T-cell (primary cell): ENCODE results near the gene TMSB10. TPM values are rescaled to one million over a fixed set of nuclear protein-coding genes. Genes with fewer than 3 reads are reported as not detected.

Experiments
- ATAC-seq, 4 experiments: fragments of 200-7000 bp in 3 of 4; fragments of 150-1000 bp in 1 of 4; cut with Tn5 transposase; replicated peaks in 1 of 4; 1 replicate in 3 of 4; 2 replicates in 1 of 4; pipeline ENCODE4 v1.10.0; 2021; ENCODE audit warnings: moderate library complexity in 3 of 4, mild to moderate bottlenecking in 2 of 4, moderate number of reproducible peaks in 1 of 4
- CTCF ChIA-PET, 2 donors: fragments of 300-600 bp; sonication (Branson Sonifier 250); formaldehyde crosslinking; loops; one replicate each; lab custom pipeline; 2022; ENCODE audit warnings: antibody characterized with exemption in 2 of 2; lab: Charles Lee
- POLR2A ChIA-PET, 2 donors: fragments of 300-600 bp; sonication (Branson Sonifier 250); formaldehyde crosslinking; loops; one replicate each; lab custom pipeline; 2022; ENCODE audit warnings: antibody characterized with exemption in 2 of 2; lab: Charles Lee
- DNase-seq, 35 experiments: peaks; one replicate each; pipeline versions ENCODE4 v3.0.0 to v3.0.0-alpha.2; 2013 to 2023
- H3K27ac ChIP-seq: one replicate; pipeline ENCODE4 v1.5.1; 2013; ENCODE audit warnings: low read length
- H3K27me3 ChIP-seq, 2 experiments: replicated peaks in 1 of 2; 1 replicate in 1 of 2; 2 replicates in 1 of 2; pipeline versions ENCODE4 v1.6.1 to v1.7.0; 2013; ENCODE audit warnings: low read length in 1 of 2, mixed read lengths in 1 of 2; ENCODE audit not compliant: control insufficient read depth in 2 of 2, insufficient read depth in 2 of 2; ENCODE audit errors: extremely low read depth in 1 of 2
- H3K36me3 ChIP-seq, 2 donors: 1 replicate in 1 of 2; 2 replicates in 1 of 2; pipeline versions ENCODE4 v1.6.1 to v1.7.0; 2013; ENCODE audit warnings: low read length in 1 of 2; ENCODE audit not compliant: control insufficient read depth in 2 of 2, insufficient read depth in 1 of 2; ENCODE audit errors: extremely low read depth in 1 of 2
- H3K4me1 ChIP-seq, 2 experiments: 1 replicate in 1 of 2; 2 replicates in 1 of 2; pipeline versions ENCODE4 v1.6.1 to v1.7.0; 2013; ENCODE audit warnings: low read length in 2 of 2, mixed read lengths in 1 of 2; ENCODE audit not compliant: insufficient read depth in 2 of 2, control insufficient read depth in 1 of 2; ENCODE audit errors: extremely low read depth in 1 of 2
- H3K4me3 ChIP-seq, 2 donors: 1 replicate in 1 of 2; 2 replicates in 1 of 2; pipeline versions ENCODE4 v1.5.1 to v1.7.0; 2013; ENCODE audit warnings: mild to moderate bottlenecking in 2 of 2, low read length in 1 of 2, moderate library complexity in 1 of 2; ENCODE audit not compliant: control insufficient read depth in 1 of 2; ENCODE audit errors: extremely low read depth in 1 of 2
- H3K9me3 ChIP-seq: 2 replicates; pipeline ENCODE4 v1.7.0; 2013
- H3K27ac Mint-ChIP-seq, 2 donors: one replicate each; pipeline ENCODE4 v1.8.0; 2020 to 2021; ENCODE audit warnings: mild to moderate bottlenecking in 2 of 2, mixed read lengths in 2 of 2
- H3K27me3 Mint-ChIP-seq, 2 donors: one replicate each; pipeline ENCODE4 v1.8.0; 2021 to 2022; ENCODE audit warnings: mixed read lengths in 2 of 2
- H3K36me3 Mint-ChIP-seq: one replicate; pipeline ENCODE4 v1.8.0; 2021; ENCODE audit warnings: mixed read lengths
- H3K4me1 Mint-ChIP-seq, 3 donors: one replicate each; pipeline ENCODE4 v1.8.0; 2020 to 2022; ENCODE audit warnings: mixed read lengths in 3 of 3, mild to moderate bottlenecking in 1 of 3
- H3K4me3 Mint-ChIP-seq, 3 donors: one replicate each; pipeline ENCODE4 v1.8.0; 2020 to 2022; ENCODE audit warnings: mild to moderate bottlenecking in 3 of 3, mixed read lengths in 3 of 3, moderate library complexity in 3 of 3
- H3K9me3 Mint-ChIP-seq, 3 donors: one replicate each; pipeline ENCODE4 v1.8.0; 2020 to 2022; ENCODE audit warnings: mixed read lengths in 3 of 3
- WGBS: methylation state at CpG from one replicate; pipeline ENCODE4 v1.1.5; 2013; ENCODE audit warnings: missing lambda C conversion rate; ENCODE audit not compliant: insufficient coverage; 5-methylcytosine and 5-hydroxymethylcytosine counted together
- total RNA-seq, 35 experiments: library from RNA in 6 of 35; stranded (reverse) in 6 of 35; fragments of 120-200 nt in 1 of 35; gene quantifications; one replicate each; pipeline versions ENCODE4 v1.2.1 to v1.2.4 and lab custom pipeline; 2013 to 2026

TMSB10 gene
- total RNA-seq, 5 donors from 2014 or later (not counting 1 experiment from before 2014, with no cell fraction given) = 1,423 to 1,890 (median 1,689) TPM

GRCh38 chr2:84953535-84953934 lies 48.1 kb downstream of the TMSB10 start:
- no peaks in the 10 kb centered on the region for H3K9me3 Mint-ChIP-seq
- POLR2A ChIA-PET = interaction anchor here in 1 of 2 donors (0.5 kb wide), 1 partner anchor 94 kb away, joined by 3 read pairs; no protein-coding TSS in a partner anchor
- no peaks in the 10 kb centered on the region for H3K36me3 Mint-ChIP-seq

GRCh38 chr2:84954329-84954728 lies 48.9 kb downstream of the TMSB10 start:
- Mint-ChIP-seq H3K4me1 (peaks cover 3 to 10% (median 8%) of the 10 kb centered on the region in 3 donors), H3K27ac (no peak overlapping the region), H3K27me3 (no peaks in the 10 kb centered on the region), H3K4me3 (no peak overlapping the region), H3K9me3 (no peaks in the 10 kb centered on the region), H3K36me3 (no peaks in the 10 kb centered on the region)
- ChIA-PET POLR2A (interaction anchor here in 1 of 2 donors (0.5 kb wide), 1 partner anchor 95 kb away, joined by 3 read pairs; no protein-coding TSS in a partner anchor), CTCF (interaction anchor here (0.6 to 0.7 kb wide), 2 partner anchors 35 to 48 kb away, joined by 4 to 9 read pairs; no protein-coding TSS in a partner anchor)
- 95% methylated on average over 4 of the region's 6 CpGs for WGBS
- no peaks in the 10 kb centered on the region for H3K4me1 ChIP-seq
- H3K36me3 ChIP-seq = no peaks in the 10 kb centered on the region
- H3K27ac ChIP-seq = no peak overlapping the region
- no peaks in the 10 kb centered on the region for H3K9me3 ChIP-seq
- H3K27me3 ChIP-seq = no peaks in the 10 kb centered on the region
- no peak overlapping the region for H3K4me3 ChIP-seq
- DNase-seq (no peak), ATAC-seq (no peak)

More at GRCh38 chr2:84953535-84953934, 48.1 kb downstream of the TMSB10 start:
- ATAC-seq (no peak), DNase-seq (no peak)
- Histone ChIP-seq H3K27ac (no peak overlapping the region), H3K4me3 (no peak overlapping the region), H3K4me1 (no peaks in the 10 kb centered on the region), H3K27me3 (no peaks in the 10 kb centered on the region), H3K36me3 (no peaks in the 10 kb centered on the region), H3K9me3 (no peaks in the 10 kb centered on the region)
- CTCF ChIA-PET = interaction anchor here in 1 of 2 donors (0.6 kb wide), 1 partner anchor 63 kb away, joined by 3 read pairs; no protein-coding TSS in a partner anchor
- peaks cover 2 to 10% (median 7%) of the 10 kb centered on the region in 3 donors for H3K4me1 Mint-ChIP-seq
- H3K4me3 Mint-ChIP-seq = no peak overlapping the region
- WGBS = no CpG with 5 or more reads among the region's 3 CpGs
- no peak overlapping the region for H3K27ac Mint-ChIP-seq
- H3K27me3 Mint-ChIP-seq = no peaks in the 10 kb centered on the region

Other genes with a start within 250 kb of the TMSB10 start
- gene TRABD2A, start 24.6 kb upstream of the TMSB10 start, total RNA-seq = 100 to 1,000 TPM in 3 of 5 donors, 10 to 100 TPM in 2; 77.3 to 219 (median 106) TPM
- gene KCMF1, start 65.5 kb downstream of the TMSB10 start, total RNA-seq = 10 to 100 TPM; 56.7 to 62.5 (median 60.3) TPM
- under 1 TPM in 3 of 5 donors, not detected in 2; 0.07 to 0.16 (median 0.15) TPM for gene TCF7L1, start 227.7 kb downstream of the TMSB10 start, total RNA-seq